HEK293 (cell line): ENCODE results near the gene XYLB.

Source experiments
- CTCF ChIA-PET: fragments of 350-600 bp; formaldehyde crosslinking; extraction: SDS; loops from one replicate; lab custom pipeline; 2021; ENCODE audit warnings: antibody characterized with exemption; lab: Yijun Ruan, JAX
- POLR2A ChIA-PET: fragments of 300-600 bp; formaldehyde crosslinking; extraction: SDS; loops from one replicate; lab custom pipeline; 2020; ENCODE audit warnings: antibody characterized with exemption, inconsistent platforms; lab: Yijun Ruan, JAX
- H3K27ac ChIP-seq: fragments of 200-500 bp; sonication (Bioruptor generic); 2 replicates; pipeline ENCODE4 v1.5.1; 2014; ENCODE audit warnings: low read depth, low read length, control low read depth, inconsistent platforms; ENCODE audit errors: extremely low read depth
- H3K36me3 ChIP-seq, 2 experiments: fragments of 200-500 bp in 1 of 2; sonication (Bioruptor generic) in 1 of 2; 1 replicate in 1 of 2; 2 replicates in 1 of 2; pipeline ENCODE4 v1.5.1; 2014 to 2017; ENCODE audit warnings: inconsistent platforms in 2 of 2, low read length in 2 of 2; ENCODE audit not compliant: control insufficient read depth in 2 of 2, insufficient read depth in 1 of 2
- H3K4me1 ChIP-seq: fragments of 200-500 bp; sonication (Bioruptor generic); 2 replicates; pipeline ENCODE4 v1.5.1; 2014; ENCODE audit warnings: mild to moderate bottlenecking, low read length, inconsistent platforms; ENCODE audit not compliant: control insufficient read depth, insufficient read depth
- H3K4me3 ChIP-seq: 2 replicates; pipeline ENCODE4 v1.5.1; 2011; ENCODE audit warnings: low read depth, mild to moderate bottlenecking, control low read depth, low read length, moderate library complexity
- H3K9me3 ChIP-seq: fragments of 200-500 bp; sonication (Bioruptor generic); 2 replicates; pipeline ENCODE4 v1.5.1; 2014; ENCODE audit warnings: low read depth, low read length, inconsistent platforms; ENCODE audit not compliant: control insufficient read depth, insufficient read depth
- ZBTB8A ChIP-seq: fragments of 450-650 bp; formaldehyde crosslinking; IDR thresholded peaks from 2 replicates; pipeline ENCODE4 v1.5.1; 2016; ENCODE audit warnings: missing biosample characterization, missing genetic modification characterization
- ZEB2 ChIP-seq: fragments of 450-650 bp; formaldehyde crosslinking; IDR thresholded peaks from 2 replicates; pipeline ENCODE4 v1.5.1; 2016; ENCODE audit warnings: missing biosample characterization, missing genetic modification characterization
- ZFP3 ChIP-seq: fragments of 450-650 bp; formaldehyde crosslinking; IDR thresholded peaks from 2 replicates; pipeline ENCODE4 v1.5.1; 2016; ENCODE audit warnings: low read depth, missing biosample characterization, missing genetic modification characterization
- ZNF157 ChIP-seq: fragments of 450-650 bp; formaldehyde crosslinking; IDR thresholded peaks from 2 replicates; pipeline ENCODE4 v1.5.1; 2016; ENCODE audit warnings: missing biosample characterization, missing genetic modification characterization
- ZNF16 ChIP-seq: fragments of 450-650 bp; formaldehyde crosslinking; IDR thresholded peaks from 2 replicates; pipeline ENCODE4 v1.5.1; 2016; ENCODE audit warnings: low read depth, missing biosample characterization, missing genetic modification characterization
- ZNF266 ChIP-seq: fragments of 450-650 bp; formaldehyde crosslinking; IDR thresholded peaks from 2 replicates; pipeline ENCODE4 v1.5.1; 2016; ENCODE audit warnings: missing biosample characterization, missing genetic modification characterization, low read depth
- ZNF473 ChIP-seq: fragments of 450-650 bp; formaldehyde crosslinking; IDR thresholded peaks from 2 replicates; pipeline ENCODE4 v1.5.1; 2017; ENCODE audit warnings: missing biosample characterization, missing genetic modification characterization
- ZNF76 ChIP-seq: fragments of 450-650 bp; formaldehyde crosslinking; IDR thresholded peaks from 2 replicates; pipeline ENCODE4; 2016; ENCODE audit warnings: low read depth, missing biosample characterization, missing genetic modification characterization, borderline replicate concordance
- ZNF785 ChIP-seq: fragments of 450-650 bp; formaldehyde crosslinking; IDR thresholded peaks from 2 replicates; pipeline ENCODE4 v1.5.1; 2016; ENCODE audit warnings: missing biosample characterization, missing genetic modification characterization
- ZSCAN16 ChIP-seq: fragments of 450-650 bp; formaldehyde crosslinking; IDR thresholded peaks from 2 replicates; pipeline ENCODE4 v1.5.1; 2016; ENCODE audit warnings: missing biosample characterization, missing genetic modification characterization
- TF ChIP-seq, protein P1 (sequence below): fragments of 450-650 bp; formaldehyde crosslinking; IDR thresholded peaks from 2 replicates; pipeline ENCODE4 v1.5.1; 2016; ENCODE audit warnings: missing biosample characterization, missing genetic modification characterization
- TF ChIP-seq, protein P2 (sequence below): fragments of 450-650 bp; formaldehyde crosslinking; IDR thresholded peaks from 2 replicates; pipeline ENCODE4 v1.5.1; 2016; ENCODE audit warnings: missing biosample characterization, missing genetic modification characterization
- TF ChIP-seq, protein P3 (sequence below): fragments of 450-650 bp; IDR thresholded peaks from 2 replicates; pipeline ENCODE4 v1.5.1; 2018; ENCODE audit warnings: missing biosample characterization, missing genetic modification characterization
- TF ChIP-seq, protein P4 (sequence below): fragments of 450-650 bp; formaldehyde crosslinking; IDR thresholded peaks from 2 replicates; pipeline ENCODE4 v1.5.1; 2016; ENCODE audit warnings: missing biosample characterization, missing genetic modification characterization

XYLB gene

DNA sequence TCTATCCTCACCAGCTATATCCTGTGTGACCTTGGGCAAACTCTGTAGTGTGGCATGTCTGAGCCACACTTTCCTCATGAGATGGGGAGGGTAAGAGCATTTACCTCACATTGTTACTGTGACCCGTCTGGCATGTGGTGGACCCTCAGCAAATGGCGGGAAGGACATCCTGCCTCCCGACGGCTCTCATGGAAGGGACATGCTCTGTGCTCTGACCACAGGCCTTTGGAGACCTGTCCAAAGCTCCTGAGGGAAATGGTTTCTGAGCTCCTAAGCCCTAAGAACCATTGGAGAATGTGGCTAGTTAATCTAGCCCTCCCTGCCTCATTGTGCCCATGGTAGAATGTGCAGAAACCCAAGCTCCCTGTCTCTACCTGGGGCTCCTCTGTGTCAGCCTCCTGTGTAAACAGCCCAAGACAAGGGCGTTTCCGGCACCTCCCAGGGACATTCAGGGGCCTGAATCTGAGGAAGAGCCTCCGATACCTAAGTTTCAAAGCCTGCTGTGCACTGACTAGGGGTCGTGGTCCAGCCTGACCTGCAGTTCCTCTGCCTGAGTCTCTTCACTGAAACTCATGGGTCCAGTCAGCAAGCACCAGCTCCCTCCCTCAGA, 29.0 kb downstream of the XYLB start:
- no peaks in the 10 kb centered on the region for H3K4me1 ChIP-seq
- no peak for TF ChIP-seq ZNF266
- no peak for TF ChIP-seq ZNF473 (tag by site-specific recombination)
- no peak for TF ChIP-seq ZNF76
- TF ChIP-seq, protein P1, sequence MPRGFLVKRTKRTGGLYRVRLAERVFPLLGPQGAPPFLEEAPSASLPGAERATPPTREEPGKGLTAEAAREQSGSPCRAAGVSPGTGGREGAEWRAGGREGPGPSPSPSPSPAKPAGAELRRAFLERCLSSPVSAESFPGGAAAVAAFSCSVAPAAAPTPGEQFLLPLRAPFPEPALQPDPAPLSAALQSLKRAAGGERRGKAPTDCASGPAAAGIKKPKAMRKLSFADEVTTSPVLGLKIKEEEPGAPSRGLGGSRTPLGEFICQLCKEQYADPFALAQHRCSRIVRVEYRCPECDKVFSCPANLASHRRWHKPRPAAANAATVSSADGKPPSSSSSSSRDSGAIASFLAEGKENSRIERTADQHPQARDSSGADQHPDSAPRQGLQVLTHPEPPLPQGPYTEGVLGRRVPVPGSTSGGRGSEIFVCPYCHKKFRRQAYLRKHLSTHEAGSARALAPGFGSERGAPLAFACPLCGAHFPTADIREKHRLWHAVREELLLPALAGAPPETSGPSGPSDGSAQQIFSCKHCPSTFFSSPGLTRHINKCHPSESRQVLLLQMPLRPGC (tag by site-specific recombination) = no peak
- TF ChIP-seq ZNF785 (tag by site-specific recombination) = no peak
- no peak for TF ChIP-seq ZFP3 (tag by site-specific recombination)
- ChIA-PET CTCF (interaction anchor here (0.9 kb wide), 1 partner anchor 30 kb away, joined by 3 read pairs; no protein-coding TSS in a partner anchor), POLR2A (no interaction called here)
- no peak overlapping the region for H3K27ac ChIP-seq
- H3K36me3 ChIP-seq = peaks cover 6 to 97% of the 10 kb centered on the region in 2 experiments
- H3K9me3 ChIP-seq = no peaks in the 10 kb centered on the region
- no peak overlapping the region for H3K4me3 ChIP-seq

DNA sequence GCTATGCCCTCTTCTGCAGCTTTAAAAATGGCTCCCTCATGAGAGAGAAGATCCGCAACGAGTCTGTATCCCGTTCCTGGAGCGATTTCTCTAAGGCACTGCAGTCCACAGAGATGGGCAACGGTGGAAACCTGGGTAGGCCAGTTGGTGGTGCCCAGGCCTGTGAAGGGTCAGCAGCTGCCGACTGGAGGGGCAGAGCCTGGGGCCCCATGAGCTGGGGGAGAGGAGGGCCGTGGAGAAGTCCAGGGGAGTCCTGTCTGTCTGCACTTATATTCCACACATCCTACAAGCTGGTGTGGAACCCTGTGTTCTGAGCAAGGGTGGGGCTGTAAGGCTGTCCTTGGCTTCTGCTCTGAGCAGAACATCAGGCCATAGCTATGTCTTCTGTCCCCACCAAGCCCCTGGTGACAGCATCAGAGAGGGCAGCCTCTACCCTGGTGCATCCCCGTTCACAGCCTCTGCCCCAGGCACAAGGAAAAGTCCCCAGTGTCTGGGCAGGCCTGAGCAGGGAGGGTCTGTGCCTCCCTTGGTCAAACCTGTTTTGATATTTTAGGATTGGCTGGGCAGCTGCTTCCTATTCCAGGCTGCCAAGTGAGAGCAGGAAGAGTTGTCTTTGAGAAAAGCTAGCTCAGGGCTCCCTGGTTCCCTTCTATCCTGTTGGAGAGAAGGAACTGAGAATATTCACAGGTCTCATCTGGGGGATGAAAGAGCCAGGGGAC, 29.7 kb downstream of the XYLB start:
- no peaks in the 10 kb centered on the region for H3K9me3 ChIP-seq
- CTCF ChIA-PET = interaction anchor here (0.7 to 0.9 kb wide), 2 partner anchors 13 to 30 kb away, joined by 3 read pairs; no protein-coding TSS in a partner anchor
- TF ChIP-seq ZBTB8A (tag by site-specific recombination) (no peak), ZNF157 (tag by site-specific recombination) (no peak), ZEB2 (tag by site-specific recombination) (no peak), ZNF16 (no peak), ZSCAN16 (tag by site-specific recombination) (no peak)
- TF ChIP-seq, protein P2, sequence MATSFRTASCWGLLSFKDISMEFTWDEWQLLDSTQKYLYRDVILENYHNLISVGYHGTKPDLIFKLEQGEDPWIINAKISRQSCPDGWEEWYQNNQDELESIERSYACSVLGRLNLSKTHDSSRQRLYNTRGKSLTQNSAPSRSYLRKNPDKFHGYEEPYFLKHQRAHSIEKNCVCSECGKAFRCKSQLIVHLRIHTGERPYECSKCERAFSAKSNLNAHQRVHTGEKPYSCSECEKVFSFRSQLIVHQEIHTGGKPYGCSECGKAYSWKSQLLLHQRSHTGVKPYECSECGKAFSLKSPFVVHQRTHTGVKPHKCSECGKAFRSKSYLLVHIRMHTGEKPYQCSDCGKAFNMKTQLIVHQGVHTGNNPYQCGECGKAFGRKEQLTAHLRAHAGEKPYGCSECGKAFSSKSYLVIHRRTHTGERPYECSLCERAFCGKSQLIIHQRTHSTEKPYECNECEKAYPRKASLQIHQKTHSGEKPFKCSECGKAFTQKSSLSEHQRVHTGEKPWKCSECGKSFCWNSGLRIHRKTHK = no peak
- TF ChIP-seq, protein P3, sequence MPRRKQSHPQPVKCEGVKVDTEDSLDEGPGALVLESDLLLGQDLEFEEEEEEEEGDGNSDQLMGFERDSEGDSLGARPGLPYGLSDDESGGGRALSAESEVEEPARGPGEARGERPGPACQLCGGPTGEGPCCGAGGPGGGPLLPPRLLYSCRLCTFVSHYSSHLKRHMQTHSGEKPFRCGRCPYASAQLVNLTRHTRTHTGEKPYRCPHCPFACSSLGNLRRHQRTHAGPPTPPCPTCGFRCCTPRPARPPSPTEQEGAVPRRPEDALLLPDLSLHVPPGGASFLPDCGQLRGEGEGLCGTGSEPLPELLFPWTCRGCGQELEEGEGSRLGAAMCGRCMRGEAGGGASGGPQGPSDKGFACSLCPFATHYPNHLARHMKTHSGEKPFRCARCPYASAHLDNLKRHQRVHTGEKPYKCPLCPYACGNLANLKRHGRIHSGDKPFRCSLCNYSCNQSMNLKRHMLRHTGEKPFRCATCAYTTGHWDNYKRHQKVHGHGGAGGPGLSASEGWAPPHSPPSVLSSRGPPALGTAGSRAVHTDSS (tag by site-specific recombination) = no peak
- TF ChIP-seq, all 188 proteins: peak for 0
- Histone ChIP-seq H3K27ac (no peak overlapping the region), H3K4me3 (no peak overlapping the region), H3K4me1 (no peaks in the 10 kb centered on the region), H3K36me3 (peaks cover 6 to 98% of the 10 kb centered on the region in 2 experiments)
- POLR2A ChIA-PET = no interaction called here

DNA sequence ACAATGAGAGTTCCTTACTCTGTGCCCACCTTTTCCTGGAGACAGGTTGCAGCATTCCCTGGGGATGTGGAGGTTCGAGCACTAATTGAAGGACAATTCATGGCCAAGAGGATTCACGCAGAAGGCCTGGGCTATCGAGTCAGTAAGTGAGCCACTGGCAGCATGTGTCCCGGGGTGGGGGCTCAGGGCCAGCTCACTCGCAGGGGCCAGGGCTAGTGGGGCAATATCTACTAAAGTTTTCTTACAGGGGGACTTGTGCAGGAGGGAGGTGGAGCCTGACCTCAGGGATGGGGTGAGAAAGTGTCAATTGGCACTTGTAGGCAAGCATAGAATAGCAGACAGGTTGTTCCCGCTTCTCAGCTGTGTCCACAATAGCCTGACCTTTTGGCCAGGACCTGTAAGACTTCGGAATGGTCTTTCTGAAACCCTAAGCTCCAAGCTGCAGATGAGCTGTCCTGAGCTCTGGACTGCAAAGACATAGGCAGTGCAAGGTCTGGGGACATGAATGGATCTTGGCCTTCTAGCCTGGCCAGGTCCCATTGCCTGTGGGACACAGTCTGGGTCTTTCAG, 32.7 kb downstream of the XYLB start:
- CTCF ChIA-PET = interaction anchor here (0.6 kb wide), 1 partner anchor 282 kb away, joined by 3 read pairs; no protein-coding TSS in a partner anchor
- Histone ChIP-seq H3K36me3 (peaks cover 6 to 92% of the 10 kb centered on the region in 2 experiments), H3K4me3 (no peak overlapping the region), H3K27ac (no peak overlapping the region), H3K9me3 (no peaks in the 10 kb centered on the region), H3K4me1 (no peaks in the 10 kb centered on the region)
- POLR2A ChIA-PET = no interaction called here
- TF ChIP-seq, protein P4, sequence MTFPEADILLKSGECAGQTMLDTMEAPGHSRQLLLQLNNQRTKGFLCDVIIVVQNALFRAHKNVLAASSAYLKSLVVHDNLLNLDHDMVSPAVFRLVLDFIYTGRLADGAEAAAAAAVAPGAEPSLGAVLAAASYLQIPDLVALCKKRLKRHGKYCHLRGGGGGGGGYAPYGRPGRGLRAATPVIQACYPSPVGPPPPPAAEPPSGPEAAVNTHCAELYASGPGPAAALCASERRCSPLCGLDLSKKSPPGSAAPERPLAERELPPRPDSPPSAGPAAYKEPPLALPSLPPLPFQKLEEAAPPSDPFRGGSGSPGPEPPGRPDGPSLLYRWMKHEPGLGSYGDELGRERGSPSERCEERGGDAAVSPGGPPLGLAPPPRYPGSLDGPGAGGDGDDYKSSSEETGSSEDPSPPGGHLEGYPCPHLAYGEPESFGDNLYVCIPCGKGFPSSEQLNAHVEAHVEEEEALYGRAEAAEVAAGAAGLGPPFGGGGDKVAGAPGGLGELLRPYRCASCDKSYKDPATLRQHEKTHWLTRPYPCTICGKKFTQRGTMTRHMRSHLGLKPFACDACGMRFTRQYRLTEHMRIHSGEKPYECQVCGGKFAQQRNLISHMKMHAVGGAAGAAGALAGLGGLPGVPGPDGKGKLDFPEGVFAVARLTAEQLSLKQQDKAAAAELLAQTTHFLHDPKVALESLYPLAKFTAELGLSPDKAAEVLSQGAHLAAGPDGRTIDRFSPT = no peak
